ENCODE data around the gene RASL11B.
A peak's percentile ranks its signal among the peaks of the same experiment; 100 is the strongest.

RASL11B gene

DNA sequence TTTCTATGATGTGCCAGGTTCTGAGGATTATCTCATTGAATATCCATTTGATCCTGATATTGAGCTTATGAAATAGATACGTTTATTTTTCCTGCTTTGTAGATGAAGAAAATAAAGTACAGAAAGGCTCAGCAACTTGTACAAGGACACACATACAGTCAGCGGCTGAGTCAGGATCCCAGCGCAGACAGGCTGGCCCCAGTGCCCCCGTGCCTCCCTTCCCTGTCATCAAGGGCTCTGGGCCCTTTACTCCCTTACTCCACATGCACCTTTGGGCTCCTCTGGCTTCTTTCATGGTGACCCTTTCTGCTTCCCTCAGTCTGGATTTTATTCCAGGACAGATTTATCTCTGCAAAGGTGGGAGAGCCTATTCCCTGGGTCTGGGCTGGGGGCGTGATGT is 12.8 kb downstream of the RASL11B start:
- no peak for DNase-seq (ENCODE audit: low spot score)

- DNase-seq (ENCODE audit: low spot score), result no peak
Measured at GRCh38 chr4:52876069-52876468, 14.0 kb downstream of the RASL11B start.

- DNase-seq (ENCODE audit: low spot score), result no peak
Measured at GRCh38 chr4:52877036-52877435, 14.9 kb downstream of the RASL11B start.

DNA sequence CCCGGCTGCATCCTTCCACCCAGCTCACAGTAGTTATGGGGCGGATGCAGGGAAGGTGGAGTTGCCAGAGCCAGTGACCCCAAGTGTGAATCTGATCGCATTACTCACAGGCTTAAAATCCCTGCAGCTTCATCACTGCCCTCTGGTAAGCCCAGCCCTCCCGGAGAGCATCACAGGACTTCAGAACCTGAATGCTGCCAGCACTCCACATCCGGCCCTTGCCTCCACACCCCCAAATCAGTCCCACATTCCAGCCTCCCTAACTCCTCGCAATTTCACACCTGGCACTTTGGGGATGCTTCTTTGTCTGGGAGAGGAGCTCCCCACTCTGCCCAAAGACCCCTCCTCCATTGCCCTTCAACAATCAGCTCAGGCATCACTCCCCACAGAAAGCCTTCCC is 15.6 kb downstream of the RASL11B start:
- no peak for DNase-seq (ENCODE audit: low spot score)

DNA sequence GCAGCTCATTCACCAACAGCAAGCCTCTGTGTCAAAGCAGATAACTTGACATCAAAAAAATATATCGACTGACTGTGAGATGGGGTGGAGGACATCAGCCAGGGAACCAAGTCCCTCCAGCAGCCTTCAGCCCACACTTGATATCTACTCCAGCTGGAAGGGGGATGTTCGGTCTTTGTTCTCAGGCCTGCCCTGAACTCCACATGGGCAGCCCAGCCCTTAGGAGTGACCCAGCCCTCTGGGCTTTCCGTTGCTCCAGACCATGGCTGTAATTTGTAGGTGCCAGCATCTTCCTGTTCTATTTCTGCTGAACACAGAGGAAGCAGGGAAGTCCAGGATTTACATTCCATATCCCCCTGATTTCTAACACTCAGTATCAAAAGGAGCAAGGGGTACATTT is 17.4 kb downstream of the RASL11B start:
- no peak for DNase-seq (ENCODE audit: low spot score)

- no peak for DNase-seq (ENCODE audit: low spot score)
Measured at GRCh38 chr4:52880994-52881393, 18.9 kb downstream of the RASL11B start.

- no peak for DNase-seq (ENCODE audit: low spot score)
Measured at GRCh38 chr4:52883183-52883621, 21.1 kb downstream of the RASL11B start.

- no peak for DNase-seq (ENCODE audit: low spot score)
Measured at GRCh38 chr4:52883707-52884669, 21.9 kb downstream of the RASL11B start.

GRCh38 chr4:52884994-52885393 is 22.9 kb downstream of the RASL11B start:
- no peak for DNase-seq (ENCODE audit: low spot score)

DNA sequence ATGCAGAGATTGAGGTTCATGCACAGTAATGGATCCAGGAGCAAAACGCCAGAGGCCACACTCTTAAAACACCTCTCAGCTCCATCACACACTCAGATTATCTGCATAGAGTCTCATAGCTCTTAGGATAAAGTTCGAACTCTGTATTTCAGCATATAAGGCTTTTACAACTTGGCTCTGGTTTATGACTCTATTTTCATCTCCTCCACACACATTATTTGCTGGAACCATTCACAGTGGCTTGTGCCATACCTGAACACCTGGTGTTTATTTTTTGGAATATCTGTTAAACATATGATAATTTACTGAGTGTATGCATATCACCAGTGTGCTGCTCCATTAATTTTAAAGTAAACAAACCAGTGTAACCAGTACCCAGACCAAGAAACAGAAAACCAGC is 27.2 kb downstream of the RASL11B start:
- no peak for DNase-seq (ENCODE audit: low spot score)

GRCh38 chr4:52889778-52890520 is 27.8 kb downstream of the RASL11B start:
- DNase-seq (ENCODE audit: low spot score), result no peak

DNA sequence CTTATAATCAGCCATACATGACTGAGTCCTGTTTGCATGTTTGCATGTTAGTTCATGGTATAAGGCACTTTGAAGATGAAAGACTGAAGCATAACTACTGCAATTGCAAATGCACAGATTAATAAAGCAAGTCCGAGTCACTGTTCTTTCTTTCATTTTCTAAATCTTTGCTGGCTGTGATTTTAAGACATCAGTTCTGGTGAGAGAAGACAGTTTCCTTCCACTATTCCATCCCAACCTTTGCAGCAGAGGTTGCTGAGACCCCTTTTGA is 28.3 kb downstream of the RASL11B start:
- no peak for DNase-seq (ENCODE audit: low spot score)

GRCh38 chr4:52891743-52892142 is 29.6 kb downstream of the RASL11B start:
- DNase-seq (ENCODE audit: low spot score), result no peak

- DNase-seq (ENCODE audit: low spot score), result no peak
Measured at GRCh38 chr4:52892880-52893279, 30.8 kb downstream of the RASL11B start.

DNA sequence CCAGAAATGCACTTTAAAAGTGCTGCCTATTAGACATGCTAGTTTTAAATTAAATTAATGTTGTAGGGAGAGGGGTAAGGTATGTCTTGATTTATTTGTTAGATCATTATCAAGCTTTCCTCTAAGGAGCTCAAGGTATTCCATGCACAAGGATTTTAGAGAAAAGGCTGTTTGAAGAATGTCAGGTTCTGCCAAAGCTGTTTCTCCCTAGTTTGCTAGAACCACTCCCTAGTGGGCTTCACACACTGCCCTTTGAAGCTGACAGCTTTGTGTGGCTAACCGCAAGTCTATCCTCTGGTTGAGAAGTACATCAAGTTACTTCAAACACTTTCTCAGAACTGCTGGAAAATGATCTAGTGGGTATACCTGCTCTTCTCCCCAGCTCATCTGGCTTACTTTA is 32.3 kb downstream of the RASL11B start:
- DNase-seq (ENCODE audit: low spot score), result no peak

DNA sequence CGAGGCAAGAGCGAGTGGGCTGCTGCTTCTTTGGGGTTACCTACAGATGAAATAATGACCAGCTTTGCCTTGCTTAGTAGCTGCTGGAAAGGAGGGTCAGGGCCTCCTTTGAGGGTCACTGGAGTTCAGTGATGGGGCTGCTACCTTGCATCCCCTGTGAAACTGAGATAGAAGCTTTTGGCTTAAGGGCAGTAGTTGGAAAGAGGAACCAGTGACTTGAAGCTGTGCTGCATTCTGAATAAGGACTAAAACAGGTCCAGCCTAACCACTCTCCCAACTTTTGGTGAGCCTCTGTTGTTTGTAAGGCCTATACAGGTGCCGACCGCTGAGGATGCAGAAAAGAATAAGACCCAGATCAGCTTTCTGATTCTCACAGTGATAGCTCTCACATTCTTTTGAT is 41.2 kb downstream of the RASL11B start:
- no peak for DNase-seq (ENCODE audit: low spot score)

DNA sequence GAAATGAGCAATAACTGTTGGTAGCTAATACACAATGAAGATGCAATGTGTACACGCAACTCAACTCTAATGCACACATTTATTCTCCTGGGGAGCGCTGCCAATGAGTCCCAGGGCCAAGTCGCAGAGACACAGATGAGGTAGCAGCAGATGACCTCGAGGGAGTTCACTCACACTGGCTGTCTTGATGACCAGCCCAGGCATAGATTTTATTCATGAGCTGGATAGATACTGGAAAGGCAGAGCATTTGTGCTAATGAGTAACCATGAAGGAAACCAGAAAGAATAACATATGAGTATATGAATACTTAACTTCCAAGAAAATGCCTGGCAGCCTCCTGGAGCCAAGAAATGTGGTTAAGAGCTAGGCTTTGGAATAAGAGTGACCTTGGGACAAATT is 42.3 kb downstream of the RASL11B start:
- DNase-seq (ENCODE audit: low spot score), result no peak

GRCh38 chr4:52907510-52907909 is 45.4 kb downstream of the RASL11B start:
- no peak for DNase-seq (ENCODE audit: low spot score)

DNA sequence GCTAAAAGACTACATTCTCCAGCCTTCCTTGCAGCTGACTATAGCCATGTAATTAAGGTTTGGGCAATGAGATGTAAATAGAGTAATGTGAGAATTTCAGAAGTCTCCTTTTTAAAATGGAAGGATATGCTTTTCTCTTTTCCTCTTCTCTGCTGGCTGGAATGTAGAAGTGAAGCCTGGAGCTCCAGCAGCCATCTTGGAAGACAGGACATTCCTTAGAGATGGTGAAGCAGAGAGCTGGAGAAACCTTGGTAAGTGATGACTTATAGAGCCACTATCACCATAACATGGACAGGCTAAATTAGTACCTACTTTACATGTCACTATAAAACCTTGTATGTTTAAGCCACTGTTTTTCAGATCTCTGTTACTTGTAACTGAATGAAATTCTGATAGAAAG is 48.0 kb downstream of the RASL11B start:
- DNase-seq (ENCODE audit: low spot score), result no peak

GRCh38 chr4:52911684-52912294 is 49.7 kb downstream of the RASL11B start:
- peak; percentile 68 for DNase-seq (ENCODE audit: low spot score)

- DNase-seq (ENCODE audit: low spot score), result peak; percentile 43
Measured at GRCh38 chr4:52912608-52913007, 50.5 kb downstream of the RASL11B start.

GRCh38 chr4:52914051-52914605 is 52.0 kb downstream of the RASL11B start:
- peak; percentile 65 for DNase-seq (ENCODE audit: low spot score)

- DNase-seq (ENCODE audit: low spot score), result peak; percentile 10
Measured at GRCh38 chr4:52915191-52915590, 53.1 kb downstream of the RASL11B start.

Data from GM03348 (cell line).